ENCODE results near the gene SCN2A. TPM values are rescaled to one million over a fixed set of nuclear protein-coding genes. Genes with fewer than 3 reads are reported as not detected.

The SCN2A gene
- total RNA-seq, 6 experiments from 2014 or later, result 0.14 to 0.94 (median 0.67) TPM

- no peaks in the 10 kb centered on the region for H3K4me1 Mint-ChIP-seq (ENCODE audit: low read depth)
Measured at GRCh38 chr2:165435611-165436010, 196.4 kb downstream of the SCN2A start.

DNA sequence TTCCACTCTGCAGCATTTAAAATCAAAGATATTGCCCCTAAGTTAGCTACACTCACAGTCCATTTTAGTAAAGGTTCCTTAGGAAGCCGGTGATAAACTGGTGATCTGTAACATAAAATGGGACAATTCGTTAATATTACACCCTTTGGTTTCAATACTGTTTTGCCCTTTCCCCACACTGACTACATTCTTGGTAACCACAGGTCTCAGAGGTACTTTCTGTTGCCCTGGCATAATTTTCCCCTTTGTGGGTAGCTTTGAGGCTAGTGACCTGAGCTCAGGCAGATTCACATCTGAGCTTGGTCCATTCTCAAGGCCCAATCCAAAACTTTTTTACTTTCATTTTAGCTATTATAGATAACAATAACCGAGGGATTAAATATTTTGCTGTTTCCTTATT is 197.3 kb downstream of the SCN2A start:
- H3K36me3 Mint-ChIP-seq (ENCODE audit: low read depth), result no peaks in the 10 kb centered on the region
- TF ChIP-seq, protein P1, sequence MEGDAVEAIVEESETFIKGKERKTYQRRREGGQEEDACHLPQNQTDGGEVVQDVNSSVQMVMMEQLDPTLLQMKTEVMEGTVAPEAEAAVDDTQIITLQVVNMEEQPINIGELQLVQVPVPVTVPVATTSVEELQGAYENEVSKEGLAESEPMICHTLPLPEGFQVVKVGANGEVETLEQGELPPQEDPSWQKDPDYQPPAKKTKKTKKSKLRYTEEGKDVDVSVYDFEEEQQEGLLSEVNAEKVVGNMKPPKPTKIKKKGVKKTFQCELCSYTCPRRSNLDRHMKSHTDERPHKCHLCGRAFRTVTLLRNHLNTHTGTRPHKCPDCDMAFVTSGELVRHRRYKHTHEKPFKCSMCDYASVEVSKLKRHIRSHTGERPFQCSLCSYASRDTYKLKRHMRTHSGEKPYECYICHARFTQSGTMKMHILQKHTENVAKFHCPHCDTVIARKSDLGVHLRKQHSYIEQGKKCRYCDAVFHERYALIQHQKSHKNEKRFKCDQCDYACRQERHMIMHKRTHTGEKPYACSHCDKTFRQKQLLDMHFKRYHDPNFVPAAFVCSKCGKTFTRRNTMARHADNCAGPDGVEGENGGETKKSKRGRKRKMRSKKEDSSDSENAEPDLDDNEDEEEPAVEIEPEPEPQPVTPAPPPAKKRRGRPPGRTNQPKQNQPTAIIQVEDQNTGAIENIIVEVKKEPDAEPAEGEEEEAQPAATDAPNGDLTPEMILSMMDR (IDR thresholded peaks at IDR 0.05), result no peak
- H3K27ac Mint-ChIP-seq, result no peak overlapping the region
- H3K4me3 Mint-ChIP-seq, result no peak overlapping the region
- H3K9me3 Mint-ChIP-seq, result peaks cover 19% of the 10 kb centered on the region
- H3K27me3 Mint-ChIP-seq (ENCODE audit: insufficient read depth), result no peaks in the 10 kb centered on the region; the same call in 1 of the 2 replicates
- DNase-seq, result no peak
- no peaks in the 10 kb centered on the region for H3K4me1 Mint-ChIP-seq (ENCODE audit: low read depth)

More at GRCh38 chr2:165435611-165436010, 196.4 kb downstream of the SCN2A start:
- Mint-ChIP-seq H3K36me3 (ENCODE audit: low read depth) (no peaks in the 10 kb centered on the region), H3K27me3 (ENCODE audit: insufficient read depth) (no peaks in the 10 kb centered on the region; the same call in 1 of the 2 replicates), H3K4me3 (no peak overlapping the region), H3K9me3 (peaks cover 18% of the 10 kb centered on the region), H3K27ac (no peak overlapping the region)
- TF ChIP-seq, protein P1 (IDR thresholded peaks at IDR 0.05), result no peak
- no peak for DNase-seq

GRCh38 chr2:165440367-165440766 is 201.2 kb downstream of the SCN2A start:
- Mint-ChIP-seq H3K4me3 (no peak overlapping the region), H3K4me1 (ENCODE audit: low read depth) (no peaks in the 10 kb centered on the region), H3K27ac (no peak overlapping the region), H3K9me3 (peaks cover 24% of the 10 kb centered on the region), H3K27me3 (ENCODE audit: insufficient read depth) (no peaks in the 10 kb centered on the region; the same call in 1 of the 2 replicates), H3K36me3 (ENCODE audit: low read depth) (no peaks in the 10 kb centered on the region)
- peak; percentile 4 for DNase-seq
- TF ChIP-seq, protein P1 (IDR thresholded peaks at IDR 0.05), result no peak

Other genes starting within 250 kb of the SCN2A start
- 1 to 10 TPM in 4 of 6 experiments, under 1 TPM in 1, not detected in 1; 0.14 to 2.2 (median 1.9) TPM for gene SCN3A, start 35.4 kb upstream of the SCN2A start, total RNA-seq (2021; fragmentation: NEBNext Ultra II Directional; extraction: Animal tissue kit (Norgen Biotek cat#: 25700))
- gene CSRNP3, start 230.3 kb downstream of the SCN2A start, total RNA-seq (2021; fragmentation: NEBNext Ultra II Directional; extraction: Animal tissue kit (Norgen Biotek cat#: 25700)), result under 1 TPM in 4 of 6 experiments, not detected in 2; 0.02 to 0.79 (median 0.31) TPM